Kidney epithelial cell (primary cell): ENCODE data around the gene CABCOCO1. TPM values are rescaled to one million over a fixed set of nuclear protein-coding genes. Genes with fewer than 3 reads are reported as not detected.
"Not testable (repeated sequence)": the region's sequence is repeated elsewhere in the genome, so short reads cannot be mapped to it uniquely, and the experiment has no call there.

Source experiments
- DNase-seq: peaks from one replicate; pipeline ENCODE4 v3.0.0-alpha.2; 2010; ENCODE audit warnings: low read depth
- H3K27me3 ChIP-seq: 2 replicates; pipeline ENCODE4 v1.6.0; 2011; ENCODE audit warnings: low read length; ENCODE audit not compliant: control insufficient read depth, insufficient read depth
- H3K36me3 ChIP-seq: 2 replicates; pipeline ENCODE4 v1.5.1; 2011; ENCODE audit warnings: low read length; ENCODE audit not compliant: control insufficient read depth, insufficient read depth
- H3K4me3 ChIP-seq: 2 replicates; pipeline ENCODE4 v1.5.1; 2011; ENCODE audit warnings: low read depth, mild to moderate bottlenecking, control low read depth, low read length
- CTCF ChIP-seq: IDR thresholded peaks from 2 replicates; pipeline ENCODE4 v1.5.1; 2011; ENCODE audit warnings: mild to moderate bottlenecking, moderate library complexity, low read length, control low read depth, inconsistent platforms; ENCODE audit not compliant: insufficient read depth, poor library complexity, severe bottlenecking
- total RNA-seq: library from RNA; depleted of rRNA; stranded (reverse); fragments of >200 nt; gene quantifications from 2 replicates; pipeline ENCODE4 v1.2.3, GENCODE V29; 2015

CABCOCO1 gene
- total RNA-seq, 1 donor from 2014 or later = 0.33 TPM

- no peak for TF ChIP-seq CTCF
- H3K36me3 ChIP-seq = no peaks in the 10 kb centered on the region
- H3K27me3 ChIP-seq = no peaks in the 10 kb centered on the region
- H3K4me3 ChIP-seq = no peak overlapping the region
- no peak for DNase-seq
Observed at GRCh38 chr10:61684894-61685507, 22.3 kb downstream of the CABCOCO1 start.

DNA sequence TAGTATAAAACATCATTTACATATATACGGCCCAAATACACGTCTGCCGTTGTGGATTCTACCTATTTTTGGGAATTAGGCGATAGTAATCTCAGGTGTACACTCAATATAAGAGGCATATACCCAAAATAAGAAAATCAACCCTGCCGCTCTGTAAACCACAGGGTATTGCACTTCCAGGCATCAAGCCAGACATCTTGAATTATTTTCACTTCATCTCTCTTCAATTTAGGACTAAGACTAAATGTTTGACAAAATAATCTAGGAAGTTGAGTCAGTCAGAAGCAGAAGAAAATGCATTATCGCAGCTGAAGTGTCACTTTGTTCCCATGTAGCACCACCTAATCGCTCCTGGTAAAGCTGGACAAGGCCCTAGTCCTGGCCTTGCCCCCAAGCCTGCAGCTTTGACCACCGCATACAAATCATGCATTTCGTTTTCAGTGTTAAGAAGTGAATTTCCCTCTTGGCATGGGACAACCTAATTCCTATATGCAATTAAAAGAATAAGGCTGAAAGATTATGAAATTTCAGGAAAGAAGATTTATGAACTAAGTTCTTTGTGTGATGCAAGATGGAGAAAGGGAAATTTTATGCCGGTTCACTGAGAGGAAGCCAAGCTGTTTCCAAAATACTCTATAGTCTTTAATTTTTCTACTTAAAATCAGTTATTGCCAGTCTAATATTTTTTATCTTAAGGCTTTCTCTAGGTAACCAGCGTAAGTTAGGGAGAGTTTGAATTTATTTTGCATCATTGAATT is 26.0 kb downstream of the CABCOCO1 start:
- Histone ChIP-seq H3K36me3 (no peaks in the 10 kb centered on the region), H3K27me3 (no peaks in the 10 kb centered on the region), H3K4me3 (no peak overlapping the region)
- no peak for TF ChIP-seq CTCF
- no peak for DNase-seq

GRCh38 chr10:61691667-61692066 is 28.9 kb downstream of the CABCOCO1 start:
- not testable (repeated sequence) for H3K4me3 ChIP-seq, H3K36me3 ChIP-seq, H3K27me3 ChIP-seq, DNase-seq

DNA sequence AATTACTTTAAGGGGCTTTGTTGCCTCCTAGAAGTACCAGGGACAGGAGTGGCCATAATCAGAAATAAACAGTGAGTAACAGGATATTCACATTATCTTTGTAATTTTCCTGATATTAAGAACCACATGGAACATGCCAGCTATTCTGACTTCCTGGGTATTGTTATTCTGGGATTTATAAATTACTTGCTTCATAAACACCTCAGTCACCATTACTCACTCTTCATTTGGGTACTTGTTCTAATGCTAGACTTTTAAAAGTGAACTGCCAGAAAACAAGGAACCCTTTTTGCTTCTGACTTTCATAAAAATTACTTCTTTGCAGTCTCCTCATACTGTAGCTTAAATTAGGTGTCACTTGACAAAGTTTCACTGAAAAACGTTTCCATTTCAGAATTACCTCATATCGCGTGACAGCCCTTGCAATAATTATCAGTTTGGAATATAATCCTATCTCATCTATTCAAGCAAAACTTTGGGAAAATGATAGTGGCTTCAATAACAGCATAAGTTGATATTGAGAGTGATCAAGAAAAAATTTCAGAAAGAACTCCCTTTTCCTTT is 29.8 kb downstream of the CABCOCO1 start:
- no peak for DNase-seq
- Histone ChIP-seq H3K36me3 (no peaks in the 10 kb centered on the region), H3K4me3 (no peak overlapping the region), H3K27me3 (no peaks in the 10 kb centered on the region)
- TF ChIP-seq CTCF = no peak

GRCh38 chr10:61698968-61699655 is 36.4 kb downstream of the CABCOCO1 start:
- no peaks in the 10 kb centered on the region for H3K27me3 ChIP-seq
- H3K36me3 ChIP-seq = no peaks in the 10 kb centered on the region
- no peak for TF ChIP-seq CTCF
- no peak for DNase-seq
- no peak overlapping the region for H3K4me3 ChIP-seq

DNA sequence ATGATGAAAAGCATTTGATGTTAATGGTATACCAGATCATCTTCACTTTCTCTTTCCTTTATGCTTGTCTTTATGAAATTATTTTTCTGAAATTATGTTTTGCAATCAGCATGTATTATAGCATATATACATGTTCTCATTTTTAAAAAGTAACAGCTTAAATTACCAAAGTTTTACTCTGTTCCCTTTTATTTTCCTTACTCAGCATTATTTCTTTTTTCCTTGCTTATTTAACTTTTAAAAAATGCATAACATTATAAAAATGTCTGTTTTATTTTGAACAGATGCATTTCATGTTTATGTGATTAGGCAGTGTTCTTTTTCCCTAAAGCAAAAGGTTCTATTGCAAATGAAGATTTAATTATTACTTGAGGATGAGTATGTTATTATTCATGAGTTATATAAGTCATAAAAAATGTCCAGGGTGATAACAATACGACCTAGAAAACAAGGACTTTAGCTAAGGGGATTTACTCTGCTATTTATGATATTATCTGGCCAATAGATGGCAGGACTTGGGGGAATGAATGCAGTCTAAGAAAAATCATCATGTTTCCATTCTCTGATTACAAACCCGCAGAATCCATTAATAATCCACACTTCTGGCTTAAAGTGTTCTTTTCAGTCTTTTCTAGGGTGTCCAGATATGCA is 38.5 kb downstream of the CABCOCO1 start:
- Histone ChIP-seq H3K27me3 (no peaks in the 10 kb centered on the region), H3K36me3 (no peaks in the 10 kb centered on the region), H3K4me3 (no peak overlapping the region)
- DNase-seq = no peak
- TF ChIP-seq CTCF = peak; percentile 2
